PFSK-1 (cell line): ENCODE data around the gene CASZ1.

Experiments used
- FOXP2 ChIP-seq: optimal IDR thresholded peaks from 2 replicates; pipeline ENCODE3; 2011; ENCODE audit warnings: borderline replicate concordance, control low read depth, inconsistent platforms; ENCODE audit not compliant: insufficient read depth; ENCODE audit errors: extremely low read length, extremely low read depth
- REST ChIP-seq, 2 experiments: IDR thresholded peaks; 2 replicates each; pipeline versions ENCODE4 v1.6.1 to v1.8.0; 2011 to 2012; ENCODE audit warnings: low read depth in 2 of 2, low read length in 2 of 2, control low read depth in 1 of 2, inconsistent platforms in 1 of 2, mild to moderate bottlenecking in 1 of 2, moderate library complexity in 1 of 2; ENCODE audit not compliant: insufficient read depth in 1 of 2
- SIN3A ChIP-seq: IDR thresholded peaks from 2 replicates; pipeline ENCODE4 v1.6.1; 2012; ENCODE audit warnings: mild to moderate bottlenecking, low read length, moderate library complexity, borderline replicate concordance; ENCODE audit not compliant: insufficient read depth

- TF ChIP-seq FOXP2 = no peak
- TF ChIP-seq REST (IDR thresholded peaks at IDR 0.05; ENCODE audit: insufficient read depth in 1 of 2, low read depth in 2 of 2, low read length in 2 of 2) = no peak
- no peak for TF ChIP-seq SIN3A
Measured at GRCh38 chr1:10724511-10724910, 71.9 kb downstream of the CASZ1 start.
